GM12892 (cell line): ENCODE measurements around the gene IL1RAP.

Experiments
- POLR2A ChIP-seq: IDR thresholded peaks from 2 replicates; pipeline ENCODE4 v1.6.1; 2011; ENCODE audit warnings: low read depth, low read length, control low read depth
- POLR2AphosphoS5 ChIP-seq: IDR thresholded peaks from 2 replicates; pipeline ENCODE4 v1.6.1; 2011; ENCODE audit warnings: low read depth, low read length, control low read depth
- TAF1 ChIP-seq: IDR thresholded peaks from 2 replicates; pipeline ENCODE4 v1.6.1; 2011; ENCODE audit warnings: low read depth, mild to moderate bottlenecking, control low read depth, low read length, borderline replicate concordance

DNA sequence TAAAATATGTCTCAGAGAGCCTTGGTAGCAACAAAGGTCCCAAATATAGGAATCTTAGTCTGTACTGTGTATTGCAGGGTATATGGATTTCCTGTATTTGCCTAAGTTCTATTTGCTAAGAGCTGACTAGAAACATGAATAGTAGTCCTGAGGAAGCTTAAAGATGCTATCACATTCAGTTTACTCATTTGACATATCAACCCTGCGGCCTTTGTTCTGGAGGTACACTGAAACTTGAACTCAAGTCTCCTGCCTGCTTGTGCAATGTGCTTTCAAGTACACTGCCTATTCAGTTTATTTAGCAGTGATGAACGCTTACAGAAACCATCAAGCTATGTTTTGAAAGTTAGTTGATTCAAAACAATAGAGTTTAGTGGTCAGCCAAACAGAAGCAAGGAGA is 21.1 kb downstream of the IL1RAP start:
- TF ChIP-seq POLR2A (no peak), POLR2AphosphoS5 (no peak), TAF1 (no peak)
